GM21723 (cell line): ENCODE data around the gene SLC30A7.
"Not testable (repeated sequence)": the region's sequence is repeated elsewhere in the genome, so short reads cannot be mapped to it uniquely, and the experiment has no call there.

ENCODE experiments used
- ATAC-seq: cut with Tn5 transposase; IDR thresholded peaks from one replicate; pipeline ENCODE4 v1.9.1; 2021; ENCODE audit warnings: mild to moderate bottlenecking, moderate library complexity; ENCODE audit not compliant: unreplicated experiment

The SLC30A7 gene

GRCh38 chr1:100889869-100890482 is 5.9 kb upstream of the SLC30A7 start:
- not testable (repeated sequence) for ATAC-seq

GRCh38 chr1:100891380-100891779 is 4.5 kb upstream of the SLC30A7 start:
- ATAC-seq, result no peak

- ATAC-seq, result no peak
These were observed 3.3 kb upstream of the SLC30A7 start for GRCh38 chr1:100892554-100892953.

- no peak for ATAC-seq
These were observed 2.2 kb upstream of the SLC30A7 start for GRCh38 chr1:100893718-100894117.

- ATAC-seq, result peak; percentile 49
These were observed 1.0 kb upstream of the SLC30A7 start, which contains the start of gene EXTL2 for GRCh38 chr1:100894603-100895539. Gene EXTL2, minus strand, starts transcription at chr1:100894842. Its CDS starts 6,085 bp downstream, at chr1:100888757.

GRCh38 chr1:100896481-100896982 is 642 bp downstream of the SLC30A7 start:
- peak; percentile 39 for ATAC-seq

- no peak for ATAC-seq
These were observed 6.5 kb downstream of the SLC30A7 start for GRCh38 chr1:100902365-100902764.

- ATAC-seq, result no peak
These were observed 7.9 kb downstream of the SLC30A7 start for GRCh38 chr1:100903777-100904176.

GRCh38 chr1:100904528-100904927 is 8.6 kb downstream of the SLC30A7 start:
- ATAC-seq, result no peak

- no peak for ATAC-seq
These were observed 9.3 kb downstream of the SLC30A7 start for GRCh38 chr1:100905181-100905580.

GRCh38 chr1:100907887-100908286 is 12.0 kb downstream of the SLC30A7 start:
- ATAC-seq, result no peak

- no peak for ATAC-seq
These were observed 13.1 kb downstream of the SLC30A7 start for GRCh38 chr1:100909018-100909417.

GRCh38 chr1:100912019-100912418 is 16.1 kb downstream of the SLC30A7 start:
- ATAC-seq, result no peak

GRCh38 chr1:100921110-100921706 is 25.3 kb downstream of the SLC30A7 start:
- peak; percentile 65 for ATAC-seq

GRCh38 chr1:100924212-100924611 is 28.3 kb downstream of the SLC30A7 start:
- ATAC-seq, result no peak

- ATAC-seq, result no peak
These were observed 29.1 kb downstream of the SLC30A7 start for GRCh38 chr1:100924991-100925390.

- no peak for ATAC-seq
These were observed 30.4 kb downstream of the SLC30A7 start for GRCh38 chr1:100926240-100926639.

- ATAC-seq, result peak; percentile 61
These were observed 31.4 kb downstream of the SLC30A7 start for GRCh38 chr1:100927276-100927675.

GRCh38 chr1:100928128-100928527 is 32.2 kb downstream of the SLC30A7 start:
- no peak for ATAC-seq

- no peak for ATAC-seq
These were observed 34.6 kb downstream of the SLC30A7 start for GRCh38 chr1:100930494-100930893.

- ATAC-seq, result no peak
These were observed 35.8 kb downstream of the SLC30A7 start for GRCh38 chr1:100931716-100932115.
